Skeletal muscle tissue (tissue), 4 donors: ENCODE data around the gene DENND6B. TPM values are rescaled to one million over a fixed set of nuclear protein-coding genes. Genes with fewer than 3 reads are reported as not detected.
A peak's percentile ranks its signal among the peaks of the same experiment; 100 is the strongest.

Experiments used
- H3K27ac ChIP-seq: one replicate; pipeline ENCODE4 v1.7.0; 2013; ENCODE audit warnings: mild to moderate bottlenecking, low read depth, low read length, inconsistent platforms
- H3K27me3 ChIP-seq, 3 donors: one replicate each; pipeline ENCODE4 v1.7.0; 2013; ENCODE audit warnings: low read length in 3 of 3; ENCODE audit not compliant: control insufficient read depth in 3 of 3, insufficient read depth in 3 of 3
- H3K36me3 ChIP-seq, 3 donors: one replicate each; pipeline ENCODE4 v1.7.0; 2013; ENCODE audit warnings: low read length in 3 of 3; ENCODE audit not compliant: control insufficient read depth in 3 of 3, insufficient read depth in 3 of 3
- H3K4me1 ChIP-seq, 3 donors: one replicate each; pipeline ENCODE4 v1.7.0; 2013; ENCODE audit warnings: low read length in 3 of 3, mild to moderate bottlenecking in 3 of 3; ENCODE audit not compliant: control insufficient read depth in 3 of 3, insufficient read depth in 3 of 3
- H3K4me3 ChIP-seq, 3 donors: one replicate each; pipeline ENCODE4 v1.7.0; 2013; ENCODE audit warnings: low read length in 3 of 3
- H3K9ac ChIP-seq, 3 donors: one replicate each; pipeline ENCODE4 v1.7.0; 2013; ENCODE audit warnings: low read length in 3 of 3, mild to moderate bottlenecking in 3 of 3, moderate library complexity in 2 of 3, low read depth in 1 of 3
- H3K9me3 ChIP-seq, 3 donors: one replicate each; pipeline ENCODE4 v1.7.0; 2013; ENCODE audit warnings: low read length in 3 of 3; ENCODE audit not compliant: control insufficient read depth in 3 of 3
- total RNA-seq: library from RNA; depleted of rRNA; stranded (reverse); fragments of >200 nt; gene quantifications from one replicate; pipeline ENCODE4 v1.2.3, GENCODE V29; 2014
- donor health status: Osteomylitis.

Gene DENND6B
- total RNA-seq, 1 donor from 2014 or later: 1.0 TPM

DNA sequence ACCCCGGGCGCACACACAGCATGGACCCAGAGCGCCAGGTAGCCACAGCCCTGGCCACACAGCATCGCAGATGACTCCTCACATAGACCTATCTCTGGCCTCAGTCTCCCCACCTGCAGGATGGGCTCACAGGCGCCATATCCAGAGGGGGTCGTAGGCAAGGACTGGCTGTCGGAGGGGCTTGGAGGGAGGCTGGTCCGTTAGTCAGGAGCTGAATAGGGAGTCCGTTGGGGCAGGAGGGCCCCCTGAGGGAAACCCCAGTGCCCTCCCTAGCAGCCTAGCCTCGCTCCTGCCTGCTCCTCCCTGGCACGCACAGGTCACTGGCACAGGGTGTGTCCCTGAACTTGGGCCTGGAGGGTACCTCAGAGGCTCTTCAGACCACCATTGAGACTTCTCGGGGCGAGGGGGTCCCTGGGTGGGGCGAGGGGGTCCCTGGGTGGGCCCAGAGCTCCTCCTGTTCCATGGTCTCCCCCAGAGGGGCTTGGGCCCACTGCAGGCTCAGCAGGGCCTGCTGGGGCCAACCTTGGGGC is 21.4 kb downstream of the DENND6B start:
- Histone ChIP-seq H3K36me3 (no peaks in the 10 kb centered on the region), H3K4me3 (peak overlapping the region; percentile 69 to 76 (median 72)), H3K9ac (peak overlapping the region; percentile 65 to 71 (median 70)), H3K27ac (peak overlapping the region; percentile 72), H3K4me1 (peaks cover 52 to 66% (median 66%) of the 10 kb centered on the region in 3 donors), H3K27me3 (peaks cover 0 to 2% (median 0%) of the 10 kb centered on the region in 3 donors), H3K9me3 (no peaks in the 10 kb centered on the region)

DNA sequence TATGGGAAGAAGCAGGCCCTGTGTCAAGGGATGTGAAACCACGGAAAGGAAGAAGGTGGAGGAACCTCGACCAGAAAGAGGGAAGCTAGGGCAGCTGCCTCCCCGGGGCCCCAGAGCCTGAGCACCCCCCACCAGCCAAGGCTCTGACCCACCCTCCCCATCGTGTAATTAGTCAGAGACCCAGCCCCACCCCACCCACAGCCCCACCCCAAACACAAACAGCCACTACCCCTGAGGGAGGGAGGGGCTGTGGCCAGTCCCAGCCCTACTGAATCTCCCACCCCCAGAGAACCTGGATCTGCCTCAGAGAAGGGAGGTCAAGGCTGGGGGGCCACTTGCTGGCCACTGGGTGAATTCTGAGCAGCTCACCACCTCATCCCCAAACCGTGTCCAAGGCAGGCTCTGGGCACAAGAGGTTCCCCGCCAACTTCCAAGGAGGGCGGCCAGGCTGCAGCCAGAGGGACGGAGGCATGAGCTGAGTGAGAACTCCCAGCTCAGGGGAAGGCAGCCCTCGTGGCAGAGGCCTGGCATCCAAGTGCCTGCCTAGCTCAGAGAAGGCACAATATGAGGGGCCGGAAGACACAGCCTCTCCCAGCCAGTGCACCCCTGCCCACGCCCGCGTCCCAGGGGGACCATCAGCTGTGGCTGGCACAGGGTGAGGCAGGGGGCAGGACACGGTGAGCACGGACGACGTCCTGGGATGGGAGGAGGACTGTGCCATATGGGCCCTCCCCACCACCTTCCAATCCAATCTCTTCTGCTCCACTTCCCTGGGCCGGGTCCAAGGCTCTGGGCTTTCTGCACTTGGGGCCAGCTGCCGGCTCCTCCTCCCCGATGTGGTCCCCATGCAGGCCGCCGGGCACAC is 22.1 kb downstream of the DENND6B start:
- peak overlapping the region; percentile 69 to 76 (median 72) for H3K4me3 ChIP-seq
- no peaks in the 10 kb centered on the region for H3K9me3 ChIP-seq
- H3K36me3 ChIP-seq: no peaks in the 10 kb centered on the region
- H3K4me1 ChIP-seq: peaks cover 52 to 66% (median 66%) of the 10 kb centered on the region in 3 donors
- H3K9ac ChIP-seq: peak overlapping the region in 2 of 3 donors; percentile 45 to 71
- H3K27me3 ChIP-seq: peaks cover 0 to 2% (median 0%) of the 10 kb centered on the region in 3 donors
- peak overlapping the region; percentile 72 for H3K27ac ChIP-seq

DNA sequence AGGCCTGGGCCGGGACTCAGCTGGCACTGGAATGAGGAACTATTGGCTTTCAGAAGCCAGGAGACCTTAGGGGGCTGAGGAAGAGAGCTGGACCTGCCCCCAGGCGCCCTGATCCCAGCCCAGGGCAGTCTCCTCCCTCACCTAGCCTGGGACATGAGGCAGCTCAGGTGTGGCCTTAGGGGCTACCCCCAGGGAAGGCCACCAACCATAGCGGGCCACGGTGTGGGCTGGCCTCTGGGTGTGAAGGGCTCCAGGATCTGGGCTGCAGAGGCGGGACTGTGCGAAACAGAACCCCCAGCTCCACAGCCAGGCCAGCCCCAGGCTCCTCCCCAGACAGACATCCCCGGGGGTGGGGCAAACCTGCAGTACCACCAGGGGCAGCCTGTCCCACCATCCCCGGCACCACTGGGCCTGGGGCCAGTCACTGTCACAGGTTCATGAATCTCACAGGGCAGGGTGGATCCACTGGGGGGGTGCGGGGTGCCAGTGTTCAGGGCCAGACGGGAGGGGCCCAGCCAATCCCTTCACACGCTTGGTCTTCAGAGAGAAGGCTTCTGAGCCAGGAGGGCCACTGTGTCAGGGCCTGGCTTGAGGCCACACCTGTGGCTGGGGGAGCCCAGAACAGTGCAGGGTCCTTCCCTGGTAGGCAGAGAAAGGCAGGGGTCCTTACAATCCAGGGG is 22.8 kb downstream of the DENND6B start:
- peak overlapping the region in 2 of 3 donors; percentile 23 to 33 for H3K9ac ChIP-seq
- H3K27me3 ChIP-seq: peaks cover 0 to 2% (median 0%) of the 10 kb centered on the region in 3 donors
- no peaks in the 10 kb centered on the region for H3K9me3 ChIP-seq
- no peaks in the 10 kb centered on the region for H3K36me3 ChIP-seq
- peaks cover 50 to 63% (median 62%) of the 10 kb centered on the region in 3 donors for H3K4me1 ChIP-seq
- peak overlapping the region; percentile 54 for H3K27ac ChIP-seq
- H3K4me3 ChIP-seq: no peak overlapping the region

DNA sequence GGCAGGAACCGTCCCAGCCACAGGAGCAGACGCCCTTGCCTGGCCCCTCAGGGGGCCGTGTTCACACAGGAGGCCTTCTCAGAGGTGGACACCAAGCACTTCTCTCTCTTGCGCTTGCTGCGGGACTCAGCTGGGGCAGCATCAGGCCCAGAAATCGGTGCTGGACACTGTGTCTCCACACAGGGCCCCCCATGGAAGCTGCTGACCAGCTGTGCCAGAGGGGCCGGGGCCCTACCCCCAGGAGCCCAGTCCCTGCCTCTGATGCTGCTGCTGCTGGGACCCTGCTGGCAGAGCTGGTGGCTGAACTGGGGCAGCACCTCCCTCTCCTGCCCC is 23.3 kb downstream of the DENND6B start:
- peaks cover 47 to 60% (median 59%) of the 10 kb centered on the region in 3 donors for H3K4me1 ChIP-seq
- no peak overlapping the region for H3K4me3 ChIP-seq
- peak overlapping the region; percentile 54 for H3K27ac ChIP-seq
- peaks cover 0 to 2% (median 0%) of the 10 kb centered on the region in 3 donors for H3K27me3 ChIP-seq
- H3K36me3 ChIP-seq: no peaks in the 10 kb centered on the region
- peak overlapping the region in 2 of 3 donors; percentile 45 to 54 for H3K9ac ChIP-seq
- H3K9me3 ChIP-seq: no peaks in the 10 kb centered on the region

DNA sequence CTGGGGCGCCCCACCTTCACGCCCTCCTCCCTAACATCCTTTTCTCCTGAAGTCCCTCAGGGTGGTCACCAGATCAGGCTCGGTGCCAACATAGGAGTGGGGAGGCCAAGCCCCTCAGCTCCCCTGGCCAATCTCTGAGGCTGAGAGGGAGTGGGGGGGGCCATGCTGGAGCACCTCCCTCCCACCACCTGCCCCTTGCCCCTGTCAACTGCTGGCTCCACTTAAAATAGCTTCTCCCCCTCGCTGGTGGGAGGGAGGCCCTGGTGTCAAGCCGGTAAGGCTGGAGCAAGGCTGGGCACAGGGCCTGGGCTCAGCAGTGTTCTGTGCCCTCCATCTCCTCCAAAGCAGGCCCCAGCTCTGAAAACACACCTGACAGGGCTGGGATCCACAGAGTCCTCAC is 24.2 kb downstream of the DENND6B start:
- peaks cover 42 to 55% (median 52%) of the 10 kb centered on the region in 3 donors for H3K4me1 ChIP-seq
- no peaks in the 10 kb centered on the region for H3K9me3 ChIP-seq
- H3K36me3 ChIP-seq: no peaks in the 10 kb centered on the region
- H3K4me3 ChIP-seq: no peak overlapping the region
- H3K9ac ChIP-seq: peak overlapping the region in 1 of 3 donors; percentile 45
- H3K27me3 ChIP-seq: peaks cover 0 to 2% (median 0%) of the 10 kb centered on the region in 3 donors
- no peak overlapping the region for H3K27ac ChIP-seq

DNA sequence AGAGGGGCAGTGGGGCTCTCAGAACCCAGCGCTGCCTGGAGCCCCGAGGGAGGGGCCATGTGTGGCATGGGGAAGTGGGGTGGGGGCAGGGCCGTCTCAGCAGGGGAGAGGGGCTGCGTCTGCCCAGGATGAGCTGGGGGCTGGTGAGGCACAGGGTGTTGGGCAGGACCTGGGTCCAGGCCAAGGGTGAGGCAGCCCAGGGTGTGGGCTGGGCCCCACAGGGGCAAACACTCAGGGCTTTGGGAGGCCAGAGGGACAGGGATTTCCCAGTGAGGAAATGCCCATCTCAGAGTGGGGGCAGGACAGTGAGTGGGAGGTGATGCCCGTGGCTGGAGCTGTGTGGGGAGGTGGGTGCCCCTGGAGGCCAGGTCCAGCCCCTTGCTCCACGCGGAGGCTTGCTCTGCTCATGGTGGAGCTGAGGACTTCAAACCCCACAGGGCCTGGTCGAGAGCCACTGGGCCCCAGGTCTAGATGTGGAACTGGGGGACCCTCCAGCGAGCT is 24.7 kb downstream of the DENND6B start:
- peaks cover 43 to 59% (median 52%) of the 10 kb centered on the region in 3 donors for H3K4me1 ChIP-seq
- peak overlapping the region in 1 of 3 donors; percentile 25 for H3K9ac ChIP-seq
- no peaks in the 10 kb centered on the region for H3K9me3 ChIP-seq
- no peaks in the 10 kb centered on the region for H3K36me3 ChIP-seq
- no peak overlapping the region for H3K27ac ChIP-seq
- H3K4me3 ChIP-seq: no peak overlapping the region
- peaks cover 0 to 2% (median 0%) of the 10 kb centered on the region in 3 donors for H3K27me3 ChIP-seq

DNA sequence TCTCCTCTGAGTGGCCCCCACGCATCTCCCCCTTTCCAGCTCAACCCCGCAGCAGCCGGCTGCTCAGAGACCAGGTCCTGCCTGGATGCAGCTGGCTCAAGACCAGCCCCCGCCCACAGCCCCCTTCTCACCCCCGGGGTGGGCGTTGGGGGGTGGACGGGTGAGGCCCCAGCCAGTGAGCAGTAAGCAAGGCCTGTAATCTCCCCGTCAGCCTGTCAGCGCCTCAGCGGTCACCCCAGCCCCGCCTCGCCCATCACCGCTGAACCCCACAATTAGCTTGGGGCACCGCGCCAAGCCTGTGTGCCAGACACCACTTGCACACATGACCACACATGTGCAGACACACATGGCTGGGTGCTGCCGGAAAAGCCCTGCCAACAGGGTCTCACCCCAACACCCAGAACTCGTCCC is 25.2 kb downstream of the DENND6B start:
- Histone ChIP-seq H3K9me3 (no peaks in the 10 kb centered on the region), H3K36me3 (no peaks in the 10 kb centered on the region), H3K27me3 (peaks cover 0 to 2% (median 0%) of the 10 kb centered on the region in 3 donors), H3K9ac (peak overlapping the region in 1 of 3 donors; percentile 25), H3K4me1 (peaks cover 46 to 59% (median 52%) of the 10 kb centered on the region in 3 donors), H3K27ac (no peak overlapping the region), H3K4me3 (no peak overlapping the region)

DNA sequence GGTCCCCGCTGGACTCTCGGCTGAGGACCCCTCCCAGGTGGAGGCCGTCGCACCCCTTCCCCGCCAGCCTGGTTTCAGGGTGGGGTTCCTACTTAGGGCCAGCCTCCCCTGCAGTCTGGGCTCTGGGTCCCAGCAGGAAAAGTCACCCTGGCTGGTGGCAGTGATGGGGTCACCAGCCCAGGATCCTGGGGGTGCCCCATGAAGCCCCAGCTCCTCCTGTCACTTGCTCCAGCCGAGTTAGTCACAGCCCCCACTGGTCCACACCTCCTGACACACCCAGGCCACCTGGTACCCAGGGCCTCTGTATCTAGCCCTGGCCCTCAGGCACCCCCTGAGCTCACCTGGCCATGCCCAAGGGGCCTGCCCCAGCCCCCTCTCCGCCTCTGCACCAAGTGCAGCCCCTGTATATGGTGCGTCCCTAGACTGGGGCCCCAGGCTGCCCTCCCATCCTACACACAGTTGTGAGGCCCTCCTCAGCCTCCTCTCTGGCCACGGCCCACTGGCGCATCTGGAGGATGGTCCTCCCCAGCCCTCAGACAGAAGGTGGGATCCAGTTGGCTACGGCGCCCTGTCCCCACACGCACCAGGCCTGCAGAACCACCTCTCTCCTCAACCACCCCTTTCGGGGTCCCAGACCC is 26.1 kb downstream of the DENND6B start:
- Histone ChIP-seq H3K4me3 (no peak overlapping the region), H3K27ac (no peak overlapping the region)

DNA sequence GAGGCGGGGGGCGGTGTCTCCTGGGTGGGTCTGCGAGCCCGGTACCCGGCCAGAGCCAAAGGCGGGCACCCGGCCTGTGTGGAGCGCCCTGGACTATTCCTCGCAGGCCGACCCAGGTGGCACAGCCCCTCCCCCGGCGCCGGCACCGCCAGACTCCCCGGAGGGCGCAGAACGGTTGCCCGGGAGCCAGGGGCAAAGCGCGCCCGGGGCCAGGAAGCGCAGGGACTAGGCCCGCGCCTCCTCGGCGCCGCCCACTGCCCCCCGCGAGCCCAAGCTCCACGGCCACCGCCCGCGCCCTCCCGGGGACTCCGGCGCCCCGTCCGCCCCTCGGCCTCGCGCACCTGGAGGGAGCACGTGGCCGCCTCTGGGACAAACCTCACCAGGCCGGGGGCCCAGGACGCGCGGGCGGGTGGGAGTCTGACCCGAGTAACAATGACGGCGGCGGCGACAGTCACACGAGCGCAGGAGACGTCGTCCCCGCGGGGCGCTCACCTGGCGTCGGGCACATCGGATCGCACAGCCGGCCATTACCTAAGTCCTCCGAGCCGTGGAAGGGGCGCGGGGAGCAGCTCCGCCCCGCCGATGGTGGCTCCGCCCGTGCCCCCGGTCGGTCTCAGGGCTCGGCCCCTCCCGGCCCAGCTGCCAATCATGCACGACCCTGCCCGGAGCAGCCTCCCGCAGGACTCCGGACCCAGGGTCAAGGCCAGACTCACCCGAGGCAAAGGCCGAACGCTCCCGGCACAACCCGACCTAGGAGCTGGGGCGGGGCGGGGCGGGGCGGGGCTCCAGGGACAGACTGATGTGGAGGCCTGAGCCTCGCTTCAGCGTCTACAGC is 26.8 kb downstream of the DENND6B start:
- peak overlapping the region in 1 of 3 donors; percentile 8 for H3K9ac ChIP-seq
- no peaks in the 10 kb centered on the region for H3K9me3 ChIP-seq
- H3K27me3 ChIP-seq: no peaks in the 10 kb centered on the region
- peaks cover 36 to 47% (median 39%) of the 10 kb centered on the region in 3 donors for H3K4me1 ChIP-seq
- no peaks in the 10 kb centered on the region for H3K36me3 ChIP-seq
- H3K27ac ChIP-seq: no peak overlapping the region
- H3K4me3 ChIP-seq: no peak overlapping the region

More for the DNA sequence above, 26.1 kb downstream of the DENND6B start:
- H3K27me3 ChIP-seq: no peaks in the 10 kb centered on the region
- H3K4me1 ChIP-seq: peaks cover 42 to 53% (median 46%) of the 10 kb centered on the region in 3 donors
- H3K36me3 ChIP-seq: no peaks in the 10 kb centered on the region
- no peak overlapping the region for H3K9ac ChIP-seq
- no peaks in the 10 kb centered on the region for H3K9me3 ChIP-seq
